Astrocyte of the hippocampus (primary cell): Measurements from ENCODE around the gene SNAPC1.
"Not testable (repeated sequence)": the region's sequence is repeated elsewhere in the genome, so short reads cannot be mapped to it uniquely, and the experiment has no call there.

Experiments used
- DNase-seq: peaks from one replicate; pipeline ENCODE4 v3.0.0; 2011; ENCODE audit warnings: low read depth, low spot score

SNAPC1 gene, protein sequence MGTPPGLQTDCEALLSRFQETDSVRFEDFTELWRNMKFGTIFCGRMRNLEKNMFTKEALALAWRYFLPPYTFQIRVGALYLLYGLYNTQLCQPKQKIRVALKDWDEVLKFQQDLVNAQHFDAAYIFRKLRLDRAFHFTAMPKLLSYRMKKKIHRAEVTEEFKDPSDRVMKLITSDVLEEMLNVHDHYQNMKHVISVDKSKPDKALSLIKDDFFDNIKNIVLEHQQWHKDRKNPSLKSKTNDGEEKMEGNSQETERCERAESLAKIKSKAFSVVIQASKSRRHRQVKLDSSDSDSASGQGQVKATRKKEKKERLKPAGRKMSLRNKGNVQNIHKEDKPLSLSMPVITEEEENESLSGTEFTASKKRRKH

GRCh38 chr14:61761959-61762786, at the start of gene SNAPC1:
TSS of gene SNAPC1 (plus strand) at chr14:61762420. CDS start at chr14:61762461, 41 bp downstream.
- DNase-seq, result peak; percentile 99

DNA sequence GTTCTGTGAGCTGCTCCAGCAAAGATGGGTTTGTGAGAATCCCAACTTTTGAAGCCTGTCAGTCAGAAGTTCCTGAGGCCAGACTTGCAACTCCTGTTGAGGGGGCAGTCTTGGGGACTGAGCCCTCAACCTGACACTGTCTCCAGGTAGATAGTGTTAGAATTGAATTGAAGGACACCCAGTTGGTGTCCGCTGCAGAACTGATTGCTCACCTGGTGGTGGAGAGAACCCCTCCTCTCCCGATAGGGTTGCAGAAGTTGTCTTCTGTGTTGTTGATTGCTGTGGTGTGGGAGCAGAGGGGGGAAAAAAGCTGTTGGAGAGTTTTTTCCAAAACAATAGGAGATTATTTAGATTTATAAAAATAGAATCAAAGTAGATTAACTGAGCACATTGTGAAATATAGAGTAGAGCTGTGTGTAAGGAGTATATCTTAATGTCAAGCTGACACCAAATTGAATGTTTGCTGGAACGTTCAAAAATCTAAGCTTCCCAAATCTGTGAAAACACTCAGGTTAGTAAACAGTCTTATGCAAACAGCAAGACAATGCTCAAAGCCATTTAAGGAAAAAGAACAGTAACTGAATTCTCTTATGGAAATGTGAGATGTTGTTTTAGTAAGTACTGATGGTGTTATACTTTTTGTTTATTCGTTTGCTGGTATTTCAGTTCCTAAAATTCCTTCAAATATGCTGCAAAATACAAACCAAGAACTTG, 48.3 kb upstream of the SNAPC1 start:
- DNase-seq, result no peak

GRCh38 chr14:61716956-61717355, 45.3 kb upstream of the SNAPC1 start:
- DNase-seq, result no peak

GRCh38 chr14:61718039-61718438, 44.2 kb upstream of the SNAPC1 start:
- DNase-seq, result no peak

DNA sequence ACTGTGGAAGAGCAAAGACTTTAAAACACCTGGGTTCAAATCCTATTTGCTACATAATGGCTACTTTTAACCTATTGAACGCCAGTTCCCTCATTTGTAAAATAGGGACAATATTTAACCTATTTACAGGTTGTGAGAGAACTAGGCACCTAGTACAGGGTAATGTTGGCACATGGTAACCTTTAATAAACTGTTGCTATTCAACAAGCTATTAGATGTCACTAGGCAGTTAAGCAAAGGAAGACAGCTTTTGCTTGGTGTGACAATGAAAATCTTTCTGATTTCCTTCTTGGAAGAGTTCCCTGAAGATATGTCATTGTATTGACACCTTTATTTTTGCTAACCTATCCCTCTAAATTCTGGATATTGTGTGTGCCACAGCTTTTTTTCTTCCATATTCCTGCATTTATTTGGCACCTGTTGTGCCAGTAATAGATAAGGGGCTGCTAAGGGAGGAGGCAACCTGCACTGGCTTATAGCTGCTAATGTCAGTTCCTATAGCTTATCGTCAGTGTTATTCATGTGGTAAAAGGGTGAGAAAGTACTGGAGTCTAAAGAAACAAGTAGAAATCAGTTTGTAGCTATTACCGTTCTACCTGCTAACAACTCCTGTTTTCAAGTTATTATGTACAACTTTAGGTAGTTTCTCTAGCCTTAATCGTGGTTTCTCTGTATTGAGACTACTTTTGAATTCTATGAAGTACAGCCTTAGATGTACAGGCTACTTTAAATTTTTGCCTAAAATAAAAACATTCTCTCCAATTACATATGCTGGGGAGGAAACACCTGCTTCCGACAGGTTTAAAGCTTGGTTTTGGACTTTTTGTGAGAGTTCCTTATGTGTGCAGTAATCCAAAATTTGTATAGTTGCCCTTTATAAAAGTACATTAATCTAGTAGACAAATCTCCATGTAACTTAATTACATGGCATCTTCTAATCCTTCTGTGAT, 42.6 kb upstream of the SNAPC1 start:
- no peak for DNase-seq

DNA sequence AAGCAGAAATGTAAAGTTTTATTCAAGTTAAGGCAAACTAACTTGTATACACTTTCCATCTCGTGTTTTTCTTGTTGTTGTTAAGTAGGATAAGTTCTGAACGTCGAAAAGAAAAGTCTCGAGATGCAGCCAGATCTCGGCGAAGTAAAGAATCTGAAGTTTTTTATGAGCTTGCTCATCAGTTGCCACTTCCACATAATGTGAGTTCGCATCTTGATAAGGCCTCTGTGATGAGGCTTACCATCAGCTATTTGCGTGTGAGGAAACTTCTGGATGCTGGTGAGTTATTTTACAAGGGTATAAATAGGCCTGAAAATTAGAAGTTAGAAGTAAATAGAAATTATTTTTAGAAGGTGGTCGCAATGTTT, 41.9 kb upstream of the SNAPC1 start:
- DNase-seq, result no peak

DNA sequence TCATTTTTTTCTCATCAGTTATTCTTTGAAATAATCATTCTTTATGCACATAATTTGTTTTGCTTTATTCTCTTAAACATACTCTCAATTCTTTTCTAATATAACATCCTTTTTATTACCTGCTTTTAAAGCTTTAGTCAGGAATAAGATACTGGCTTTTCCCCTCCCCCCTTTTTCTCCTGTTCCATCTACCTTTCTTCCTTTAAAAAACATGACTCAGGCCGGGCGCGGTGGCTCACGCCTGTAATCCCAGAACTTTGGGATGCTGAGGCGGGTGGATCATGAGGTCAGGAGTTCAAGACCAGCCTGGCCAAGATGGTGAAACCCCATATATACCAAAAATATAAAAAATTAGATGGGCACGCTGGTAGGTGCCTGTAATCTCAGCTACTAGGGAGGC, 41.5 kb upstream of the SNAPC1 start:
- DNase-seq, result no peak

DNA sequence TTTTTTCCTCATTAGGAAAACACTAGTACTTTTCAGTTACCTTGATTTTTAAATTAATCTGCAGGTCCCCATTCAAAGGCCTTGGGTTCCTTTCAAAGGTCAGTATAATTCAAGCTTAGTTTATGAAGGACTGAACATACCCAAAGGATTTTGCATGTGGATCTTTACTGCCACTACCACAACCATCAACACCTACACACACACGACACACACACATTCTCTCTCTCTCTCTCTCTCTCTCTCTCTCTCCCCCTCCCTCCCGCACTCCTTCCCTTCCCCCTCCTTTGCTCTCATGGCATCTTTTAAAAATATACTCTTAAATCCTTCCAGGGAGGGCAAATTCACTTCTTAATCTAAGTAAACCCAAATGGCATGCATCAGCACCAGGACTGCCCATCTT, 38.1 kb upstream of the SNAPC1 start:
- no peak for DNase-seq

GRCh38 chr14:61726778-61727658, 35.2 kb upstream of the SNAPC1 start:
- no peak for DNase-seq

GRCh38 chr14:61730756-61731373, 31.4 kb upstream of the SNAPC1 start:
- no peak for DNase-seq

GRCh38 chr14:61733972-61734371, 28.2 kb upstream of the SNAPC1 start:
- DNase-seq, result no peak

GRCh38 chr14:61736751-61737150, 25.5 kb upstream of the SNAPC1 start:
- DNase-seq, result no peak

DNA sequence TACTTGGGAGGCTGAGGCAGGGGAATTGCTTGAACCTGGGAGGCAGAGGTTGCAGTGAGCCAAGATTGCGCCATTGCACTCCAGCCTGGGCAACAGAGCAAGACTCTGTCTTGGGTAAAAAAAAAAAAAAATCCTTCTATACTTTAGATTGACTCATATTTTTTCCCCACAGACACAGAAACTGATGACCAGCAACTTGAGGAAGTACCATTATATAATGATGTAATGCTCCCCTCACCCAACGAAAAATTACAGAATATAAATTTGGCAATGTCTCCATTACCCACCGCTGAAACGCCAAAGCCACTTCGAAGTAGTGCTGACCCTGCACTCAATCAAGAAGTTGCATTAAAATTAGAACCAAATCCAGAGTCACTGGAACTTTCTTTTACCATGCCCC, 24.3 kb upstream of the SNAPC1 start:
- DNase-seq, result no peak

DNA sequence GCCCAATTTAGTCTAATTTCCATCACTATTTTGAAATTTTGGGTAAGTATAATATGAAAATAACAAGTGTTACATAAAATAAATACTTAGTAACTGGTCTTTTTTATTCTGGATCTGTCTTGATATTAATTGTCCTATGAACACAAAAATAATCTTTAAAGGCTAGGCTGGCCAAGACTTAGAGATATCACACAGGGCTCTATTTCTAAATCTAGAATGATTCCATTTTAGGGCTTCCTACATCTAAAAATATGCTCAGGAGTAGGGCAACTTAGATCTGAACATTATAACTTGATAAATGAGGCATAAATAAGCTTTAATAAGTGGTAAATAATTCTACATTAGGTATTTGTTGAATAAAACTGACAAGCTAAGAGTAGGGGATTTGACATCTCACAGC, 23.1 kb upstream of the SNAPC1 start:
- no peak for DNase-seq

DNA sequence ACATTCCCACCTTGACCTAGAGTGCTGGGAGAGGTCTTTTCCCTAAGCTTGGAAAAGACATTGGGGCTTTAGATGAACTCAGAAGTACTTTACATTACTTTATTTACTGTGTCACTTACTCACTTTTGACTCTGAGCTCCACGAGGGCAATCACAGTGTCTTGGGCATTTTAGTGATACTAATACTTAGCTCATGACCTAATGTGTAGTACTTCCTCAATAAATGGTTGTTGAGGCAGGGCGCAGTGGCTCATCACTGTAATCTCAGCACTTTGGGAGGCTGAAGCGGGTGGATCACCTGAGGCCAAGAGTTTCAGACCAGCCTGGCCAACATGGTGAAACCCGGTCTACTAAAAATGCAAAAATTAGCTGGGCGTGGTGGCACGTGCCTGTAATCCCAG, 19.8 kb upstream of the SNAPC1 start:
- no peak for DNase-seq

DNA sequence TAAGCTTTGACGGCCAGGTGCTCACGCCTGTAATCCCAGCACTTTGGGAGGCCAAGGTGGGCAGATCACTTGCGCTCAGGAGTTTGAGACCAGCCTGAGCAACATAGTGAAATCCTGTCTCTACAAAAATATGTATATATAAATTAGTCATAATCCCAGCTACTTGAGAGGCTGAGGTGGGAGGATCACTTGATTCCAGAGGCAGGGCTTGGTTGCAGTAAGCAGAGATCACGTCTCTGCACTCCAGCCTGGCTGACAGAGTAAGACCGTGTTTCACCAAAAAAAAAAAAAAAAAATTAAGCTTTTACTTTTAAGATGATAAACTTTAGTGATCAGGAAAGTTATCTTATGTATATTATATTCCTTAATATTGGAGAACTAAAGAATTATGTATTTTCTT, 18.0 kb upstream of the SNAPC1 start:
- DNase-seq, result no peak

DNA sequence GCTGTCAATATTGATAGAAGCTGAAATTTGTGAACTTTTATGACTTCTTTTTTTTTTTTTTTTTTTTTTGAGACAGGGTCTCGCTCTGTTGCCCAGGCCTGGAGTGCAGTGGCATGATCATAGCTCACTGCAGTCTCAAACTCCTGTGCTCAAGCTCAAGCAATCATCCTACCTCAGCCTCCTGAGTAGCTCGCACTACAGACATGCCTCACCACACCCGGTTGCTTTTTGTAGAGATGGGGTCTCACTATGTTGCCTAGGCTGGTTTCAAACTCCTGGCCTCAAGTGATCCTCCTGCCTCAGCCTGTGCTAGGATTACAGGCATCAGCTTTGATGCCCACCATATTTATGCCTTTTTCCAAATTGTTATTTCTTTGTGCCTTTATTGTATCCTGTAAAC, 15.9 kb upstream of the SNAPC1 start:
- DNase-seq, result not testable (repeated sequence)

- no peak for DNase-seq
Observed at GRCh38 chr14:61746881-61747280, 15.3 kb upstream of the SNAPC1 start.

GRCh38 chr14:61747342-61747741, 14.9 kb upstream of the SNAPC1 start:
- DNase-seq, result no peak

DNA sequence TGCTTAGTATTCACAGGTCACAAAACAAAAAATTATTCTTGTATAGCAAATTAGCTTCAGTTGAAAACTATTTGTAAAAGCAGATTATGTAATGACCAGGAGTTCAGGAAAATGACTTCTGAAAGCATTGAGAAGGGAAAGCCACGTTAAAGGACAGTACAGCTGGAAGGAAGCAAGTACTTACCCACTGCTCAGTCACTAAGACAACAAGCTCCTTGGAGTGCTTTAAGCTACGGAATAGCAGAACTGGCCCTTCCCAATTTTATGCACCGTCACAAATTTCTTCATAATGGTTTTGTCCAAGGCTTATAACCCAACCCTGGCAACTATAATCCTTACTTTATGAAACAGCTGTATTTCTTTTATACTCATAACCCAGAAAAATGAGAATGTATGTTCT, 13.0 kb upstream of the SNAPC1 start:
- no peak for DNase-seq
